Naive B cell (primary cell): ENCODE results near the gene ASPSCR1. TPM values are rescaled to one million over a fixed set of nuclear protein-coding genes. Genes with fewer than 3 reads are reported as not detected.

ENCODE experiments used
- ATAC-seq, 2 donors: fragments of 150-1000 bp; cut with Tn5 transposase; 2 replicates each; pipeline ENCODE4 v1.10.0; 2021; ENCODE audit warnings: low read depth in 2 of 2, mild to moderate bottlenecking in 2 of 2, moderate library complexity in 2 of 2
- DNase-seq: peaks from one replicate; pipeline ENCODE4 v3.0.0; 2022
- H3K27ac Mint-ChIP-seq, 6 donors: one replicate each; pipeline ENCODE4 v1.8.0; 2020 to 2022; ENCODE audit warnings: mild to moderate bottlenecking in 6 of 6, mixed read lengths in 6 of 6, moderate library complexity in 5 of 6, inconsistent platforms in 2 of 6
- H3K27me3 Mint-ChIP-seq, 3 donors: one replicate each; pipeline ENCODE4 v1.8.0; 2021 to 2022; ENCODE audit warnings: mixed read lengths in 3 of 3, mild to moderate bottlenecking in 1 of 3
- H3K36me3 Mint-ChIP-seq, 2 donors: one replicate each; pipeline ENCODE4 v1.8.0; 2020 to 2022; ENCODE audit warnings: mixed read lengths in 2 of 2, inconsistent platforms in 1 of 2, mild to moderate bottlenecking in 1 of 2
- H3K4me1 Mint-ChIP-seq, 3 donors: one replicate each; pipeline ENCODE4 v1.8.0; 2020 to 2022; ENCODE audit warnings: mixed read lengths in 3 of 3, inconsistent platforms in 1 of 3, mild to moderate bottlenecking in 1 of 3, moderate library complexity in 1 of 3
- H3K4me3 Mint-ChIP-seq, 8 donors: one replicate each; pipeline ENCODE4 v1.8.0; 2020 to 2022; ENCODE audit warnings: mild to moderate bottlenecking in 8 of 8, mixed read lengths in 8 of 8, moderate library complexity in 8 of 8, inconsistent platforms in 2 of 8
- H3K9me3 Mint-ChIP-seq, 7 donors: one replicate each; pipeline ENCODE4 v1.8.0; 2020 to 2022; ENCODE audit warnings: mixed read lengths in 7 of 7, mild to moderate bottlenecking in 5 of 7, inconsistent platforms in 2 of 7, moderate library complexity in 1 of 7
- polyA plus RNA-seq, 6 donors: library from polyadenylated mRNA; unstranded; fragments of 300-500 nt; fragmentation: Illumina TruSeq; gene quantifications; one replicate each; pipeline ENCODE4 v1.2.3, GENCODE V29; 2021; ENCODE audit warnings: low read depth in 6 of 6

Gene ASPSCR1
- polyA plus RNA-seq, 6 donors from 2014 or later: 20.2 to 31.0 (median 25.0) TPM

DNA sequence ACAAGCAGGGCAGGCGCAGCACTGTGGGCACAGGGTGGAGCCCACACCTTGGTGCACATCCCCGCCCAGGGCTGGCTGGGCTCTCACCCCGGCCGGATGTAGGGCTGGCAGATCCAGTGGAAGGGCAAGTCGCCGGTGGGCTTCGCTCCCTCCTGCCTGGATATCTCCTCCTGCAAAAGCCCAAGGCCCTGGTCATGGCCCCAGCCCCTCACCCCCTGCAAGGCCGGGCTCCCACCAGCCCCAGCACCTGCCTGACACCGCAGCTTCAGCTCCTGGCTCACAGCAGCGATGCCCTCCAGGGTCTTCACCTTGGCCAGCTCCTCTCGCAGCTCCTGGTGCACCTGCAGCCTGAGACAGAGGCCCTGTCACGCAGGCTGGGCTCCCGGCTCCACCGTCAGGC, 83.2 kb downstream of the ASPSCR1 start:
- Mint-ChIP-seq H3K4me3 (no peak overlapping the region), H3K27me3 (no peaks in the 10 kb centered on the region), H3K9me3 (no peaks in the 10 kb centered on the region), H3K4me1 (no peaks in the 10 kb centered on the region), H3K27ac (peak overlapping the region in 2 of 6 donors; percentile 63 to 67), H3K36me3 (no peaks in the 10 kb centered on the region)
- ATAC-seq (no peak), DNase-seq (no peak)

DNA sequence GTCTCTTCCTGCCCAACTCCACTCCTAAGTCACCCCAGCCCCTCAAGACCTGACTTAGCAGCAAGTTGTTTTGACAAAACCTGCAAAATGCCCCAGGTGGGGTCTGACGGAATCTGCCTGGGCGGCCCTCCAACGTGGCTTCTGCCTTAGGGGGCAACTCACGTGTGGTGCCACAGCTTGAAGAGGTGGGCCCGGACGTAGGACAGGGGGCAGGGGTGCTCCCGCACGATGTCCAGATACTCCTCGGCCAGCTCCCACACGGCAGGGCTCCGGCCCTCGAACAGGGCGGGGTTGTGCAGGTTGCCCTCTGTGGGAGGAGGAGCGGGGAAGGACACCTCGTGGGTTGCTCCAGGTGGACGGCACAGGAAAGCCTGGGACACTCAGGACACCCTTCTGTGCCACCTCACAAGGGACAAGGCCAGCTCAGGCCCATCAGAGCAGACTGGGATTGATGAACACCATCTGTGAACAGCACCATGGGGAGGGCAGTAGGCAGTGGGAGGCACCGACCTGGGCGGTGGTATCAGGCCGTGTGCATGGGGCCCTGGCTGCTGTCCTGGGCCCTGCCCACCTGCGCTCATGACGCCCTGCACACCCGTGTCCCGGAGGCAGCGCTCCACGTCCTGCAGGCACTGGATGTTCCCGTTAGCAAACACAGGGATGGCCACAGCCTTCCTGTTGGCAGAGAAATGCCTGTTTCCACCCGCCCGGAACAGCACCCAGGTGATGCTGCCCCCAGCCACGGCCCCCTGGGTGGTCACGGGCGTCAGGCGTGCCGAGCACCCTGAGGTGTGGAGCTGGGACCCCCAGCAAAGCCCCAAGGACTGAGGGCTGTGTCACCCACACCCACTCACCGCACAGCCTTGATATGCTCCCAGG, 83.9 kb downstream of the ASPSCR1 start:
- no peak overlapping the region for H3K4me3 Mint-ChIP-seq
- DNase-seq: no peak
- H3K4me1 Mint-ChIP-seq: peaks cover 0 to 2% (median 0%) of the 10 kb centered on the region in 3 donors
- H3K27ac Mint-ChIP-seq: peak overlapping the region in 2 of 6 donors; percentile 63 to 67
- H3K27me3 Mint-ChIP-seq: no peaks in the 10 kb centered on the region
- H3K36me3 Mint-ChIP-seq: no peaks in the 10 kb centered on the region
- no peaks in the 10 kb centered on the region for H3K9me3 Mint-ChIP-seq
- ATAC-seq: no peak

DNA sequence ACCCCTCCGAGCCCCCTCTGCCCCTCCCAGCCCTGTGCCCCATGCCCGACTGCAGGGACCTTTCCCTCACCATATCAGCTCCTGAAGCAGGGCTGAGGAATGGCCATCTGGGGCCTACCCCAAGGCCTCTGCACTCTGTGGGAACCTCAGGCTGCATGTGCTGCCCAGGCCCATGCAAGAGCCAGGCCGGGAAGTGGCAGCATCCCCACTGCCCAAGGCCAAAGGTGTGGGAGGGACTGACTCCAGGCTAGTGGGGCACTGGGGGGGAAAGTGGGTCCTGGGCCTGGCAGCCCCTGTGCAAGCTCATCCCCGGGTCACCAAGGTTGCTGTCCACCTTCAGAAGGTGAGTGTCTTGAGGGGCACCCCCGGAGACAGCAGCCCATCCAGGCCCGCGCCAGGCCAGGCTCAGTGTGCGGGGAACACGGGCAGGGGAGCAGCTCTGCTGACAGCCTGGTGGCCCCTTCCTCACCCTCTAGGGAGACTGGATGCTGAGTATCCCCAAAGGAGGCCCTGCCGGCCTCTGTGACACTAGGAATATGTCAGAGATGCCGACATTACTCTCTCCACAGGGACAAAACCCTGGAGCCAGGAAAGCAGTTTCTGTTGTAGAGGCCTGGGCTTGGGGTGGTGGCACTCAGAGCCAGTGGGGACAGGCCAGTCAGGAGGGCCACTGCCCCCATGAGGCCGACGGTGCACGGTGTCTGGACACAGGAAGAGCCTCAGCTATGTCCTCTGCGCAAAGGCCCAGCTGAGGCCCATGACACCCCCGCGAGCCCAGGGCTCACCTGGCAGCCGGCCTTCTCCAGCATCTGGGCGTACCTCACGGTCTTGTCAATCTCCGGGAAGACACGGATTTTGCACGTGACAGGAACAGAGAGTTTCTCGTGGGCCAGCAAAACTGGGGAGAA, 84.9 kb downstream of the ASPSCR1 start:
- ATAC-seq (no peak), DNase-seq (no peak)
- Mint-ChIP-seq H3K4me1 (peaks cover 0 to 7% (median 0%) of the 10 kb centered on the region in 3 donors), H3K4me3 (peak overlapping the region in 2 of 8 donors; percentile 27 to 30), H3K27ac (peak overlapping the region in 1 of 6 donors; percentile 75), H3K9me3 (no peaks in the 10 kb centered on the region), H3K27me3 (no peaks in the 10 kb centered on the region), H3K36me3 (no peaks in the 10 kb centered on the region)

DNA sequence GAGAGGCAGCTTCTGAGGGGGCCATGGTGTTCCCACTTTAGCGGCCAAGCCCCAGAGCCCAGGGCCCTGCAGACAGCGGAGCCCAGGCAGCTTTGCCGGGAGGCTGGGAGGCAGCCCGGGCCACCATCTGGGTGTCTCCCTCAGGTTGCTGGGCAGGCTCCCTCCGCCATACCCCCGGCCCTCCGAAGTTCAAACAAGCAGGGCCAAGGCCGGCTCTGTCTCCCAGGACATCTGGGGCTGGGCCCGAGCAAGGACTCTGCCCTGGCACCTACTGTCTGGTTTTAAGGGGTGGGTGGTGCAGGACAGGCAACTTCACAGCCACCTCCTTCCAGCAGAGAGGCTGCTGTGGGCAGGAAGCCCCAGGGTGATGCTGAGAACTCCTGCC, 85.5 kb downstream of the ASPSCR1 start:
- DNase-seq (no peak), ATAC-seq (no peak)
- no peak overlapping the region for H3K27ac Mint-ChIP-seq
- H3K4me1 Mint-ChIP-seq: peaks cover 0 to 8% (median 0%) of the 10 kb centered on the region in 3 donors
- peak overlapping the region in 1 of 8 donors; percentile 27 for H3K4me3 Mint-ChIP-seq
- H3K27me3 Mint-ChIP-seq: no peaks in the 10 kb centered on the region
- no peaks in the 10 kb centered on the region for H3K36me3 Mint-ChIP-seq
- no peaks in the 10 kb centered on the region for H3K9me3 Mint-ChIP-seq

DNA sequence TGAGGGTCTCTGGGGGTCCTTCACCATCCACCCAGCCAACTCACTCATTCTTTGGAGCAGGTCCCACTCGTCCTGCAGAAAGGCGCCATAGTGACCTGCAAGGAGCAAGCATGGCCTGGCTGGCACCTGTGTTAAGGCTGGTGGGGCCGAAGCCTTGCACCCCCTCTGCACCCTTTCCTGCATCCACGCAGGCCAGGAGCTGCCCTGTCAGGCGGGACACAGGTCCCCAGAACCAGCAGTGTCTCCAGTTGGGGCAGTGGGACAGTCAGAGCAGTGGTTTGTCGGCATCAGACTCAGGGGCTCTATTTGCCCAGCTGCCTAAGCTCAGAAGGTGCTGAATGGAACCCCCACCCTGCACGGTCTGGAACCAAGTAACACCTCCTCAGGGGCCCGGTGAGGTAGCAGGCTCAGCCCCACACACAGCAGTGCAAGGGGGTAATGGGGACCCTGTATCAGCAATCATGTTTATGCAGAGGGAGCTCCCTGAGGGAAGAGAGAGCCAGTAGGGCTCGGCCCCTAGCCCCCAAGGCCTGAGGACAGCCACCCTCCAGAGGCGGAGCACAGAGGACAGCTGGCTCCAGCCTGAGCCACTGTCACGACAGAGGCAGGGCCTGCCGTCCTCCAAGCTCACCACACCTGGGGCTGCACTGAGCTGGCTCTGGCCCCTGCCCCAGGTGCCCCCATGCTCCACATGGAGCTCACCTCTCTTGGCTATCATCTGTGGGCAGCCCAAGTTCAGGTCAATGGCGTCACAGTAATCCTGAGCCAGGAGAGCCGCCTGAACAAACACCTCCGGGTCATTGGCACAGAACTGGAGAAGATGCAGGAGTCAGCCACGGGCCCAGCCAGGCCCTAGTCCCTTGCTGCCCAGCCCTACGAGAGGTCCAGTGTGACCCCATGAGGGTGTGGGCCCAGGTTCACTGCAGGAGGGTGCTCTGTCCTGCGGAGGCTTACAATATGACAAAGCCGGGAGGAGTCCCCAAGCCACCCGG, 86.3 kb downstream of the ASPSCR1 start:
- DNase-seq (no peak), ATAC-seq (no peak)
- no peaks in the 10 kb centered on the region for H3K9me3 Mint-ChIP-seq
- H3K4me1 Mint-ChIP-seq: peaks cover 0 to 8% (median 0%) of the 10 kb centered on the region in 3 donors
- H3K27ac Mint-ChIP-seq: peak overlapping the region in 3 of 6 donors; percentile 36 to 76 (median 39)
- no peaks in the 10 kb centered on the region for H3K36me3 Mint-ChIP-seq
- peak overlapping the region; percentile 67 to 88 (median 78) for H3K4me3 Mint-ChIP-seq
- H3K27me3 Mint-ChIP-seq: no peaks in the 10 kb centered on the region

DNA sequence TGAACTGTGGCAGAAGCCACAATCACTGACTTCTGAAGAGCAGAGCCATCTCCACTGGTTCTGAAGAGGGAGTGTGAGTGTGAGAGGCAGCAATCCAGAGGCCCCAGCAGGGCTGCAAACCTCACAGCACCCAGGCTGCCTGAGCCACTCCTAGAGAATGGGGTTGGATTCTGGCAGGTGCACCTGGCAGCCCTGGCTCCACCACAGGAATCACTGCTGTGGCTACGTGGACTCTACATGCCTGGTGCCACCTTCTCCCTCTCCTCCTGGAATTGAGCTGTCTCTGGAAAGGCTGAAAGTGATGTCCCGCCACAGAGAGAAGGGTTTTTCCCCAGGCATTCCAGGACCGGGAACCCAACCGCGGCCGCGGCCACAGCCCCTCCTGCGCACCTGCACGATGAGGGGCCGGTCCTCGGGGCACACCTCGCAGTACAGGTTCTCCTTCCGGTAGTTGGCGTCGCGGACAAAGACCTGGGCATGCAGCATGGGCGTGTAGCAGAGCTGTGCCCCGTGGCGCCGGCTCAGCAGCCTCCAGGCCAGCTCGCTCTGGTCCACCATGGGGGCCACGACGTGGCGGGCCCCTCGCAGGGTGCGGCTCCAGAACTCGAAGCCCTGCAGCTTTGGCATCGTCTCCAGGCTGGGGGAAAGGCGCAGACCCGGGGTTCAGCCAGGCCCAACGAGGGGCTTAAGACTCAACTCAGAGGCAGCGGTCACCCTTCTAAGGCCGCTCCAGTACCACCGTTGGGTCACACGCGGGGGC, 87.2 kb downstream of the ASPSCR1 start:
- Mint-ChIP-seq H3K27me3 (no peaks in the 10 kb centered on the region), H3K27ac (peak overlapping the region in 2 of 6 donors; percentile 39 to 89), H3K4me1 (peaks cover 0 to 8% (median 0%) of the 10 kb centered on the region in 3 donors), H3K4me3 (peak overlapping the region; percentile 67 to 88 (median 78)), H3K36me3 (no peaks in the 10 kb centered on the region), H3K9me3 (no peaks in the 10 kb centered on the region)
- ATAC-seq (no peak), DNase-seq (no peak)

DNA sequence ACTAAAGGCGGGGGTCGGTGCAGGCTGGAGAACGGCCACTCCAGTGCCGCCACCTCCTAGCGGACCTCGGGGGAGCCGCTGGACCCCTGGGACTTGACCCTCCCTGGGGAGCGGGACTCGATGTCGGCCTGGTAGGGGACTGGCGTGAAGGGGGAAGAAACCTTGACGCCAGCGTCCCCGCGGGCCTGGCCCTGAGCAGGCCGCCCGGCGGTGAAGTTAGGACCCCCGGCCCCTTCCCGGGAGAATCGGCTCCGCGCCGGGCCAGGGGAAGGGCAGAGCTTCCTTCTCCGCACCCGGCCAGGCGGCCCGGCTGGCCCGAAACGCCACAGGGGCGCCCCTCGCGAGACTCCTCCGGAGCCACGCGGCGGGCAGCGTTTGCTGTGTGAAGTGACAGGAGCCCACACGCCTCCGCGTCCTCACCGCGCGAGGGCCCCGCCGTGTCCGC, 87.8 kb downstream of the ASPSCR1 start:
- DNase-seq: no peak
- peak; percentile 63 to 71 for ATAC-seq

DNA sequence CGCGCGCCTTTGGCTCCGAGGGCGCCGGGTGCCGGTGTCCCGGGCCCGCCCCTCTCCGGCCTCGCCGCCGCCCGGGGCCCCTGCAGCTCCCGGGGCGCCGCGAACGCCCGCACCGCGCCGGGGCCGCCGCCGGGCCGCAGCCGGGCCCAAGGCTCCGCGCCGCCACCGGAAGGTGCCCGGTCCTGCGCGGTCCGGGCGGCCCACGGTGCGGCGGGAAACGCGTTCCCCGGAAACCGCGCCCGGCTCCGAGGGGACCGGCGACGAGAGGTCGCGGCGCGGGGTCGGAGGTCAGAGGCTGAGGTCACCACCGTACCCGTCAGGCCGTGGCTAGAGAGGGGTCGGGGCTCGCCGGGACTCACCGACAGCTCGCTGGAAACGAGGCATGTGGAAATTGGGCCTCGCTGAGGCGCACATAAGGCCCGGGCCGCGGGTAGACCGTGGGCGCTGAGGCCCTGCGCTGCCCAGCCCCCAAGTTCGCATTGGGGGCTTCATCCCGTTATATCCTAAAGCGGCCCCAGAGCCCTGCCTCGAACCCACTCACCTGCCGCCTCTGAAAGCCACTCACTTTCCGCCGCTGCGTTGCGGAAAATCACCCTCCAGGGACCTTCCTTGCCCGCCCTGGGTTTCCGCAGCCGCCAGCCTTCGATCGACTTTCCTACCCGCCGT, 88.3 kb downstream of the ASPSCR1 start, which contains the start of gene DUS1L:
TSS of gene DUS1L (minus strand) at position 167 of the 666 bp plus-strand sequence. CDS start 745 bp downstream, outside the sequence.
- peaks cover 0 to 8% (median 0%) of the 10 kb centered on the region in 3 donors for H3K4me1 Mint-ChIP-seq
- no peaks in the 10 kb centered on the region for H3K36me3 Mint-ChIP-seq
- H3K27ac Mint-ChIP-seq: peak within 1 kb of the TSS; percentile 54 to 93 (median 90)
- ATAC-seq (peak; percentile 87 to 89), DNase-seq (peak; percentile 64)
- no peaks in the 10 kb centered on the region for H3K9me3 Mint-ChIP-seq
- H3K27me3 Mint-ChIP-seq: no peaks in the 10 kb centered on the region
- peak within 1 kb of the TSS; percentile 78 to 92 (median 86) for H3K4me3 Mint-ChIP-seq

More for the DNA sequence above, 87.8 kb downstream of the ASPSCR1 start:
- no peaks in the 10 kb centered on the region for H3K9me3 Mint-ChIP-seq
- no peaks in the 10 kb centered on the region for H3K27me3 Mint-ChIP-seq
- peak overlapping the region in 2 of 6 donors; percentile 38 to 39 for H3K27ac Mint-ChIP-seq
- no peaks in the 10 kb centered on the region for H3K36me3 Mint-ChIP-seq
- H3K4me3 Mint-ChIP-seq: peak overlapping the region; percentile 67 to 88 (median 78)
- H3K4me1 Mint-ChIP-seq: peaks cover 0 to 8% (median 0%) of the 10 kb centered on the region in 3 donors

Other genes starting within 250 kb of the ASPSCR1 start
- gene GCGR, start 173.5 kb upstream of the ASPSCR1 start, polyA plus RNA-seq: not detected
- gene MCRIP1, start 144.3 kb upstream of the ASPSCR1 start, polyA plus RNA-seq: 100 to 1,000 TPM in 1 of 6 donors, 10 to 100 TPM in 5; 66.2 to 114 (median 77.4) TPM
- gene PPP1R27, start 142.6 kb upstream of the ASPSCR1 start, polyA plus RNA-seq: under 1 TPM in 2 of 6 donors, not detected in 4; 0.18 to 0.64 TPM
- gene P4HB, start 117.1 kb upstream of the ASPSCR1 start, polyA plus RNA-seq: 100 to 1,000 TPM; 139 to 192 (median 158) TPM
- 100 to 1,000 TPM in 1 of 6 donors, 10 to 100 TPM in 5; 42.9 to 116 (median 78.3) TPM for gene ARHGDIA, start 106.3 kb upstream of the ASPSCR1 start, polyA plus RNA-seq
- gene ALYREF, start 86.0 kb upstream of the ASPSCR1 start, polyA plus RNA-seq: 10 to 100 TPM; 25.5 to 53.9 (median 41.7) TPM
- 100 to 1,000 TPM; 208 to 260 (median 218) TPM for gene ANAPC11, start 85.9 kb upstream of the ASPSCR1 start, polyA plus RNA-seq
- gene NPB, start 75.4 kb upstream of the ASPSCR1 start, polyA plus RNA-seq: under 1 TPM in 1 of 6 donors, not detected in 5; 0.24 TPM
- 10 to 100 TPM; 19.0 to 28.4 (median 21.2) TPM for gene PCYT2, start 66.2 kb upstream of the ASPSCR1 start, polyA plus RNA-seq
- gene SIRT7, start 59.5 kb upstream of the ASPSCR1 start, polyA plus RNA-seq: 10 to 100 TPM; 23.6 to 41.3 (median 30.6) TPM
- gene MAFG, start 49.9 kb upstream of the ASPSCR1 start, polyA plus RNA-seq: 1 to 10 TPM; 3.4 to 6.7 (median 4.7) TPM
- gene PYCR1, start 40.3 kb upstream of the ASPSCR1 start, polyA plus RNA-seq: 1 to 10 TPM; 1.6 to 4.5 (median 2.2) TPM
- gene MYADML2, start 30.4 kb upstream of the ASPSCR1 start, polyA plus RNA-seq: not detected
- not detected for gene NOTUM, start 16.4 kb upstream of the ASPSCR1 start, polyA plus RNA-seq
- 10 to 100 TPM; 52.6 to 77.6 (median 58.3) TPM for gene CENPX, start 45.2 kb downstream of the ASPSCR1 start, polyA plus RNA-seq
- 1 to 10 TPM; 1.3 to 4.6 (median 2.6) TPM for gene LRRC45, start 45.7 kb downstream of the ASPSCR1 start, polyA plus RNA-seq
- gene RAC3, start 54.0 kb downstream of the ASPSCR1 start, polyA plus RNA-seq: not detected
- gene DCXR, start 60.1 kb downstream of the ASPSCR1 start, polyA plus RNA-seq: 100 to 1,000 TPM in 2 of 6 donors, 10 to 100 TPM in 4; 74.0 to 199 (median 98.1) TPM
- gene RFNG, start 74.2 kb downstream of the ASPSCR1 start, polyA plus RNA-seq: 1 to 10 TPM; 2.6 to 7.6 (median 4.8) TPM
- gene GPS1, start 74.3 kb downstream of the ASPSCR1 start, polyA plus RNA-seq: 100 to 1,000 TPM; 103 to 138 (median 109) TPM
- gene DUS1L, start 88.2 kb downstream of the ASPSCR1 start, polyA plus RNA-seq: 10 to 100 TPM; 52.4 to 86.5 (median 68.2) TPM
- under 1 TPM in 5 of 6 donors, not detected in 1; 0.05 to 0.75 (median 0.50) TPM for gene FASN, start 120.6 kb downstream of the ASPSCR1 start, polyA plus RNA-seq
- gene CCDC57, start 235.2 kb downstream of the ASPSCR1 start, polyA plus RNA-seq: 10 to 100 TPM; 15.9 to 31.8 (median 26.5) TPM